MCF 10A (cell line): ENCODE data around the gene RBM14. TPM values are rescaled to one million over a fixed set of nuclear protein-coding genes. Genes with fewer than 3 reads are reported as not detected.

Experiments
- total RNA-seq: library from RNA; stranded (reverse); gene quantifications from 2 replicates; pipeline ENCODE4 v1.2.3, GENCODE V29; 2022

Gene RBM14
- total RNA-seq, 1 experiment from 2014 or later: 78.1 TPM

Other genes starting within 250 kb of the RBM14 start
- gene SLC29A2, start 244.9 kb upstream of the RBM14 start, total RNA-seq: 3.6 and 7.0 TPM in 2 replicates
- not detected in 2 replicates for gene NPAS4, start 195.6 kb upstream of the RBM14 start, total RNA-seq
- gene MRPL11, start 177.8 kb upstream of the RBM14 start, total RNA-seq: 65.5 and 69.1 TPM in 2 replicates
- 5.0 and 6.1 TPM in 2 replicates for gene PELI3, start 149.7 kb upstream of the RBM14 start, total RNA-seq
- gene DPP3, start 136.2 kb upstream of the RBM14 start, total RNA-seq: 34.4 and 40.9 TPM in 2 replicates
- 31.7 and 33.9 TPM in 2 replicates for gene BBS1, start 106.0 kb upstream of the RBM14 start, total RNA-seq
- gene ZDHHC24, start 70.6 kb upstream of the RBM14 start, total RNA-seq: 11.1 and 12.4 TPM in 2 replicates
- gene ACTN3, start 69.7 kb upstream of the RBM14 start, total RNA-seq: not detected in 2 replicates
- 8.6 and 11.8 TPM in 2 replicates for gene CTSF, start 48.0 kb upstream of the RBM14 start, total RNA-seq
- gene CCDC87, start 23.6 kb upstream of the RBM14 start, total RNA-seq: not detected in 2 replicates
- gene CCS, start 23.4 kb upstream of the RBM14 start, total RNA-seq: 25.8 and 34.4 TPM in 2 replicates
- gene RBM4, start 22.1 kb downstream of the RBM14 start, total RNA-seq: 171 and 172 TPM in 2 replicates
- 9.5 and 13.5 TPM in 2 replicates for gene RBM4B, start 61.3 kb downstream of the RBM14 start, total RNA-seq
- 46.9 and 47.2 TPM in 2 replicates for gene SPTBN2, start 112.6 kb downstream of the RBM14 start, total RNA-seq
- 23.3 and 27.7 TPM in 2 replicates for gene RCE1, start 226.8 kb downstream of the RBM14 start, total RNA-seq
- gene LRFN4, start 240.4 kb downstream of the RBM14 start, total RNA-seq: 30.4 and 39.9 TPM in 2 replicates